A549 (cell line): Measurements from ENCODE around the gene TTI1.

Experiments
- CEBPB ChIP-seq, 2 experiments: fragments of >200 bp in 1 of 2; sonication (Bioruptor Twin) in 1 of 2; formaldehyde crosslinking in 1 of 2; IDR thresholded peaks; 2 replicates each; pipeline ENCODE4 v1.6.1; 2012 to 2016
- CHD2 ChIP-seq: fragments of 150-350 bp; IDR thresholded peaks from 2 replicates; pipeline ENCODE4 v1.6.1; 2014; ENCODE audit warnings: low read length; ENCODE audit not compliant: partially characterized antibody
- CTCF ChIP-seq: fragments of >200 bp; sonication (Bioruptor Twin); formaldehyde crosslinking; IDR thresholded peaks from 3 replicates; pipeline ENCODE4 v1.5.1; 2016
- ELK1 ChIP-seq: fragments of 150-350 bp; IDR thresholded peaks from 2 replicates; pipeline ENCODE4 v1.6.1; 2014; ENCODE audit warnings: low read depth, mild to moderate bottlenecking, low read length
- EP300 ChIP-seq, 2 experiments: fragments of >200 bp; sonication (Bioruptor Twin); formaldehyde crosslinking; IDR thresholded peaks; 2 replicates in 1 of 2; 3 replicates in 1 of 2; pipeline ENCODE4 v1.6.1; 2016 to 2017
- MAFK ChIP-seq: fragments of 450-650 bp; IDR thresholded peaks from 2 replicates; pipeline ENCODE4 v1.6.1; 2014; ENCODE audit not compliant: partially characterized antibody
- NFE2L2 ChIP-seq: fragments of 150-350 bp; conservative IDR thresholded peaks from 2 replicates; pipeline ENCODE4 v1.6.1; 2014; ENCODE audit warnings: low read length
- PHF8 ChIP-seq: fragments of 200-600 bp; sonication (generic); IDR thresholded peaks from 2 replicates; pipeline ENCODE4 v1.6.1; 2016; ENCODE audit warnings: low read depth, mild to moderate bottlenecking, antibody characterized with exemption, moderate library complexity, borderline replicate concordance
- POLR2A ChIP-seq: IDR thresholded peaks from 2 replicates; pipeline ENCODE4 v1.6.1; 2012; ENCODE audit warnings: mild to moderate bottlenecking, low read length
- RCOR1 ChIP-seq: fragments of 150-350 bp; IDR thresholded peaks from 2 replicates; pipeline ENCODE4 v1.6.1; 2014; ENCODE audit warnings: antibody characterized with exemption, low read length, low read depth
- REST ChIP-seq: fragments of 200-600 bp; sonication (generic); IDR thresholded peaks from 2 replicates; pipeline ENCODE4 v1.6.1; 2016; ENCODE audit warnings: antibody characterized with exemption, mild to moderate bottlenecking, moderate library complexity

- no peak for TF ChIP-seq CHD2
- no peak for TF ChIP-seq ELK1
- no peak for TF ChIP-seq REST
- no peak for TF ChIP-seq PHF8
- no peak for TF ChIP-seq NFE2L2
- no peak for TF ChIP-seq POLR2A
- no peak for TF ChIP-seq CTCF
- TF ChIP-seq RCOR1, result no peak
- TF ChIP-seq EP300 (IDR thresholded peaks at IDR 0.05), result no peak
- TF ChIP-seq CEBPB (IDR thresholded peaks at IDR 0.05), result no peak
- TF ChIP-seq MAFK, result no peak
Measured at GRCh38 chr20:37961066-37961465, 72.2 kb downstream of the TTI1 start.
